ENCODE measurements around the gene ZSWIM7.

The ZSWIM7 gene

GRCh38 chr17:15970500-15970899, 29.0 kb downstream of the ZSWIM7 start:
- no peak overlapping the region for H2AFZ ChIP-seq (ENCODE audit: low read length)
- H3K4me1 ChIP-seq (ENCODE audit: low read length): no peaks in the 10 kb centered on the region
- H3K79me2 ChIP-seq (ENCODE audit: low read length): no peaks in the 10 kb centered on the region
- H4K20me1 ChIP-seq (ENCODE audit: insufficient read depth, low read length): no peaks in the 10 kb centered on the region
- H3K4me3 ChIP-seq (ENCODE audit: low read length): no peak overlapping the region
- H3K9me3 ChIP-seq (replicated peaks; ENCODE audit: insufficient read depth, low read length): no peaks in the 10 kb centered on the region
- H3K9me2 ChIP-seq (replicated peaks; ENCODE audit: insufficient read depth, low read length): no peaks in the 10 kb centered on the region
- DNase-seq: no peak
- no peaks in the 10 kb centered on the region for H3F3A ChIP-seq (ENCODE audit: insufficient read depth, low read length)
- no peak overlapping the region for H3K27ac ChIP-seq (ENCODE audit: low read length)
- no peaks in the 10 kb centered on the region for H3K36me3 ChIP-seq (replicated peaks; ENCODE audit: insufficient read depth, low read length)
- H3K9ac ChIP-seq (ENCODE audit: low read length): no peak overlapping the region
- no peaks in the 10 kb centered on the region for H3K27me3 ChIP-seq (replicated peaks; ENCODE audit: insufficient read depth, low read length)
- H3K4me2 ChIP-seq (ENCODE audit: low read depth, low read length): no peak overlapping the region
- TF ChIP-seq EZH2phosphoT487 (IDR thresholded peaks at IDR 0.05; ENCODE audit: low read length) (no peak), EZH2 (optimal IDR thresholded peaks at IDR 0.05; ENCODE audit: low read depth, low read length) (no peak)
- TF ChIP-seq, protein P1, sequence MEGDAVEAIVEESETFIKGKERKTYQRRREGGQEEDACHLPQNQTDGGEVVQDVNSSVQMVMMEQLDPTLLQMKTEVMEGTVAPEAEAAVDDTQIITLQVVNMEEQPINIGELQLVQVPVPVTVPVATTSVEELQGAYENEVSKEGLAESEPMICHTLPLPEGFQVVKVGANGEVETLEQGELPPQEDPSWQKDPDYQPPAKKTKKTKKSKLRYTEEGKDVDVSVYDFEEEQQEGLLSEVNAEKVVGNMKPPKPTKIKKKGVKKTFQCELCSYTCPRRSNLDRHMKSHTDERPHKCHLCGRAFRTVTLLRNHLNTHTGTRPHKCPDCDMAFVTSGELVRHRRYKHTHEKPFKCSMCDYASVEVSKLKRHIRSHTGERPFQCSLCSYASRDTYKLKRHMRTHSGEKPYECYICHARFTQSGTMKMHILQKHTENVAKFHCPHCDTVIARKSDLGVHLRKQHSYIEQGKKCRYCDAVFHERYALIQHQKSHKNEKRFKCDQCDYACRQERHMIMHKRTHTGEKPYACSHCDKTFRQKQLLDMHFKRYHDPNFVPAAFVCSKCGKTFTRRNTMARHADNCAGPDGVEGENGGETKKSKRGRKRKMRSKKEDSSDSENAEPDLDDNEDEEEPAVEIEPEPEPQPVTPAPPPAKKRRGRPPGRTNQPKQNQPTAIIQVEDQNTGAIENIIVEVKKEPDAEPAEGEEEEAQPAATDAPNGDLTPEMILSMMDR (IDR thresholded peaks at IDR 0.05; ENCODE audit: low read length): no peak

DNA sequence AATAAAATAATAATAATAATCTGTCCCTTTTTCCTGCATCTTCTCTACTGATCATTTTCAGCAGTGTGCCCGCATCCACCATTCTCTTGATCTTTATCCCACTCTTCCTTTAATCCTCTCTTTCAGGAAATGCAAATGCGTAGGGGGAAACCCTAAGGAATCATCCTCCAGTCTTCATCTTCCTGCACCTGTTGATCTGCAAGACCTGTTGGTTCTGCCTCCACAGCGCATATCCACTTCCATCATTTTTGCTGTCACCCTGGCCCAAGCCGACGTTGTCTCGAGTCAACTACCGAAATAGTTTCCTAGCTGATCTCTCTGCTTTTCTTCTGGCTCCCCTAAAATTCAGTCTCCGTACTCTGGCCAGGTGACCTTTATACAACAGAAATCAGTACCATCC, 30.0 kb downstream of the ZSWIM7 start:
- TF ChIP-seq, protein P1 (IDR thresholded peaks at IDR 0.05; ENCODE audit: low read length): no peak
- no peak for TF ChIP-seq EZH2phosphoT487 (IDR thresholded peaks at IDR 0.05; ENCODE audit: low read length)
- no peak for TF ChIP-seq EZH2 (optimal IDR thresholded peaks at IDR 0.05; ENCODE audit: low read depth, low read length)
- Histone ChIP-seq H3K36me3 (replicated peaks; ENCODE audit: insufficient read depth, low read length) (no peaks in the 10 kb centered on the region), H2AFZ (ENCODE audit: low read length) (no peak overlapping the region), H3K79me2 (ENCODE audit: low read length) (no peaks in the 10 kb centered on the region), H3F3A (ENCODE audit: insufficient read depth, low read length) (no peaks in the 10 kb centered on the region), H3K4me3 (ENCODE audit: low read length) (no peak overlapping the region), H3K27ac (ENCODE audit: low read length) (no peak overlapping the region), H3K4me1 (ENCODE audit: low read length) (no peaks in the 10 kb centered on the region), H3K9me3 (replicated peaks; ENCODE audit: insufficient read depth, low read length) (no peaks in the 10 kb centered on the region), H3K9ac (ENCODE audit: low read length) (no peak overlapping the region), H3K9me2 (replicated peaks; ENCODE audit: insufficient read depth, low read length) (no peaks in the 10 kb centered on the region), H3K4me2 (ENCODE audit: low read depth, low read length) (no peak overlapping the region), H3K27me3 (replicated peaks; ENCODE audit: insufficient read depth, low read length) (no peaks in the 10 kb centered on the region), H4K20me1 (ENCODE audit: insufficient read depth, low read length) (no peaks in the 10 kb centered on the region)
- no peak for DNase-seq

DNA sequence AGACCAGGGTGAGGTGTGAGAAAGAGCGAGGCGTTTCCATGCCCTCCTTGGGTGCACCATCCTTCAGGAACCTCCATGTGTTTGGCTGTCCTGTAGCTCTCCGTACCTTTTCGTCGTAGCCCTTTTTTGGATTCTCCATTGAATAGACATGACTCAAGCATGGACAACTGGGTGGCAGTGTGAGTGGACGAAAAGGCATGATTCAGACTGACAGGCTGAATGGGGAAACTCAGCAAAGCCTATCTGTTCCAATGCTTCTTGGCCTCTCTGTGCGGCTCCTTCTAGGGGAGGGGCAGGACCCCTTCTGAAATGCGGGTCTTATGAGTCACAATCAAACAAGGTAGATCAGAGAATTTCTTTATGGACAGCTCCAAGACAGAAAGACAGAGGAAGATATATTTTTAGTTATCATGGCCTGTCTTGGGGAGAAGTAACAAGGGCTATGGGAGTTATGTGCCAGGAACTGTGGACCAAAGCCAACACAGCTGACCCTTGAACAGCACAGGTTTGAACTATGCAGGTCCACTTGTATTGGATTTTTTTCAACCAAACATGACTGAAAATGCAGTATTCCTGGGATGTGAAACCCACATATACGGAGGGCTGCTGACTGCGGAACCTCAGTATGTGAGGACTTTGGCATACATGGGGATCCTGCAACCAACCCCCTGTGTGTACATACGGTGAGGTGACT, 31.7 kb downstream of the ZSWIM7 start:
- H3K79me2 ChIP-seq (ENCODE audit: low read length): no peaks in the 10 kb centered on the region
- H3K4me3 ChIP-seq (ENCODE audit: low read length): no peak overlapping the region
- DNase-seq: no peak
- H3K27ac ChIP-seq (ENCODE audit: low read length): no peak overlapping the region
- no peaks in the 10 kb centered on the region for H4K20me1 ChIP-seq (ENCODE audit: insufficient read depth, low read length)
- H3K9ac ChIP-seq (ENCODE audit: low read length): no peak overlapping the region
- H3F3A ChIP-seq (ENCODE audit: insufficient read depth, low read length): no peaks in the 10 kb centered on the region
- no peaks in the 10 kb centered on the region for H3K27me3 ChIP-seq (replicated peaks; ENCODE audit: insufficient read depth, low read length)
- no peak overlapping the region for H2AFZ ChIP-seq (ENCODE audit: low read length)
- H3K9me2 ChIP-seq (replicated peaks; ENCODE audit: insufficient read depth, low read length): no peaks in the 10 kb centered on the region
- no peak for TF ChIP-seq EZH2 (optimal IDR thresholded peaks at IDR 0.05; ENCODE audit: low read depth, low read length)
- no peak for TF ChIP-seq EZH2phosphoT487 (IDR thresholded peaks at IDR 0.05; ENCODE audit: low read length)
- TF ChIP-seq, protein P1 (IDR thresholded peaks at IDR 0.05; ENCODE audit: low read length): no peak
- H3K4me1 ChIP-seq (ENCODE audit: low read length): no peaks in the 10 kb centered on the region
- no peaks in the 10 kb centered on the region for H3K36me3 ChIP-seq (replicated peaks; ENCODE audit: insufficient read depth, low read length)
- H3K4me2 ChIP-seq (ENCODE audit: low read depth, low read length): no peak overlapping the region
- no peaks in the 10 kb centered on the region for H3K9me3 ChIP-seq (replicated peaks; ENCODE audit: insufficient read depth, low read length)

Data from MM.1S (cell line).